HG02840 (cell line): ENCODE results near the gene LRBA.
"Not testable (repeated sequence)": the region's sequence is repeated elsewhere in the genome, so short reads cannot be mapped to it uniquely, and the experiment has no call there.

ENCODE experiments used
- ATAC-seq: cut with Tn5 transposase; IDR thresholded peaks from one replicate; pipeline ENCODE4 v1.9.1; 2021; ENCODE audit warnings: mild to moderate bottlenecking, moderate library complexity, moderate number of reproducible peaks; ENCODE audit not compliant: unreplicated experiment, low FRiP score

LRBA gene

GRCh38 chr4:151022586-151022985 lies 7.5 kb upstream of the LRBA start:
- ATAC-seq, result no peak

- ATAC-seq, result no peak
Observed at GRCh38 chr4:151021637-151022334, 6.7 kb upstream of the LRBA start.

- peak; percentile 68 for ATAC-seq
Observed at GRCh38 chr4:151015459-151016347, 619 bp upstream of the LRBA start.

GRCh38 chr4:151013944-151014343 lies 1.1 kb downstream of the LRBA start:
- ATAC-seq, result no peak

GRCh38 chr4:151013491-151013890 lies 1.6 kb downstream of the LRBA start:
- no peak for ATAC-seq

- no peak for ATAC-seq
Observed at GRCh38 chr4:151012820-151013219, 2.3 kb downstream of the LRBA start.

GRCh38 chr4:151012376-151012775 lies 2.7 kb downstream of the LRBA start:
- ATAC-seq, result no peak

- ATAC-seq, result no peak
Observed at GRCh38 chr4:151004222-151004621, 10.9 kb downstream of the LRBA start.

GRCh38 chr4:151000747-151001429 lies 14.2 kb downstream of the LRBA start:
- ATAC-seq, result no peak

GRCh38 chr4:150999086-150999485 lies 16.0 kb downstream of the LRBA start:
- ATAC-seq, result no peak

GRCh38 chr4:150997141-150997540 lies 17.9 kb downstream of the LRBA start:
- ATAC-seq, result no peak

GRCh38 chr4:150994721-150995120 lies 20.4 kb downstream of the LRBA start:
- no peak for ATAC-seq

- not testable (repeated sequence) for ATAC-seq
Observed at GRCh38 chr4:150993577-150993976, 21.5 kb downstream of the LRBA start.

- ATAC-seq, result no peak
Observed at GRCh38 chr4:150990993-150991392, 24.1 kb downstream of the LRBA start.

GRCh38 chr4:150990250-150990649 lies 24.8 kb downstream of the LRBA start:
- ATAC-seq, result no peak

- ATAC-seq, result no peak
Observed at GRCh38 chr4:150988238-150988637, 26.8 kb downstream of the LRBA start.

- no peak for ATAC-seq
Observed at GRCh38 chr4:150987204-150987603, 27.9 kb downstream of the LRBA start.

GRCh38 chr4:150986085-150986484 lies 29.0 kb downstream of the LRBA start:
- ATAC-seq, result no peak

GRCh38 chr4:150983851-150984250 lies 31.2 kb downstream of the LRBA start:
- ATAC-seq, result no peak

- no peak for ATAC-seq
Observed at GRCh38 chr4:150982557-150983233, 32.4 kb downstream of the LRBA start.
